Natural killer cell (primary cell): Measurements from ENCODE around the gene PEX6. TPM values are rescaled to one million over a fixed set of nuclear protein-coding genes. Genes with fewer than 3 reads are reported as not detected.

Source experiments
- ATAC-seq, 3 donors: fragments of 150-1000 bp in 2 of 3; fragments of 200-7000 bp in 1 of 3; cut with Tn5 transposase; 1 replicate in 1 of 3; 2 replicates in 2 of 3; pipeline ENCODE4 v1.10.0; 2021; ENCODE audit warnings: mild to moderate bottlenecking in 2 of 3, moderate library complexity in 2 of 3
- DNase-seq, 2 donors: peaks; one replicate each; pipeline versions ENCODE4 v3.0.0 to v3.0.0-alpha.2; 2013 to 2021; ENCODE audit warnings: mixed read lengths in 1 of 2
- H3K27ac ChIP-seq: one replicate; pipeline ENCODE4 v1.5.1; 2013; ENCODE audit warnings: mild to moderate bottlenecking, low read length
- H3K27me3 ChIP-seq: one replicate; pipeline ENCODE4 v1.6.1; 2013; ENCODE audit warnings: low read length; ENCODE audit not compliant: control insufficient read depth, insufficient read depth
- H3K36me3 ChIP-seq: one replicate; pipeline ENCODE4 v1.6.1; 2013; ENCODE audit warnings: low read length; ENCODE audit not compliant: control insufficient read depth, insufficient read depth
- H3K4me1 ChIP-seq: one replicate; pipeline ENCODE4 v1.6.1; 2013; ENCODE audit warnings: low read length; ENCODE audit not compliant: control insufficient read depth, insufficient read depth
- H3K4me3 ChIP-seq: one replicate; pipeline ENCODE4 v1.5.1; 2013; ENCODE audit warnings: low read length
- H3K9me3 ChIP-seq: one replicate; pipeline ENCODE4 v1.6.1; 2013; ENCODE audit warnings: low read length; ENCODE audit not compliant: control insufficient read depth, insufficient read depth
- H3K27ac Mint-ChIP-seq, 2 donors: one replicate each; pipeline ENCODE4 v1.8.0; 2022; ENCODE audit warnings: mild to moderate bottlenecking in 2 of 2, mixed read lengths in 2 of 2, moderate library complexity in 1 of 2
- H3K27me3 Mint-ChIP-seq, 2 donors: one replicate each; pipeline ENCODE4 v1.8.0; 2022; ENCODE audit warnings: low read depth in 2 of 2, mixed read lengths in 2 of 2
- H3K36me3 Mint-ChIP-seq: one replicate; pipeline ENCODE4 v1.8.0; 2022; ENCODE audit warnings: mixed read lengths
- H3K4me1 Mint-ChIP-seq, 2 donors: one replicate each; pipeline ENCODE4 v1.8.0; 2022; ENCODE audit warnings: mixed read lengths in 2 of 2
- H3K4me3 Mint-ChIP-seq: one replicate; pipeline ENCODE4 v1.8.0; 2022; ENCODE audit warnings: mild to moderate bottlenecking, moderate library complexity, mixed read lengths
- H3K9me3 Mint-ChIP-seq, 2 donors: one replicate each; pipeline ENCODE4 v1.8.0; 2022; ENCODE audit warnings: mixed read lengths in 2 of 2
- CTCF ChIP-seq: fragments of 200-600 bp; IDR thresholded peaks from one replicate; pipeline ENCODE4 v1.8.0; 2022; ENCODE audit warnings: antibody characterized with exemption
- WGBS: methylation state at CpG from one replicate; pipeline ENCODE4 v1.1.7; 2013; ENCODE audit warnings: missing lambda C conversion rate; ENCODE audit not compliant: insufficient coverage; 5-methylcytosine and 5-hydroxymethylcytosine counted together
- intact Hi-C: fragments of 100-400 bp; cut with micrococcal nuclease; formaldehyde crosslinking; loops from one replicate; pipeline ENCODE4 v1.14.2; 2022
- total RNA-seq, 4 donors: library from RNA; stranded (reverse); fragments of 120-200 nt in 1 of 4; gene quantifications; one replicate each; pipeline versions ENCODE4 v1.2.3 to v1.2.4, GENCODE V29; 2013 to 2022

The PEX6 gene
- total RNA-seq, 3 donors from 2014 or later (not counting 1 experiment from before 2014, with no cell fraction given) = 8.2 to 13.6 (median 9.9) TPM

GRCh38 chr6:42981836-42982235 is 2.9 kb upstream of the PEX6 start:
- no peaks in the 10 kb centered on the region for H3K9me3 ChIP-seq
- H3K4me3 ChIP-seq = no peak overlapping the region
- Mint-ChIP-seq H3K4me1 (peaks cover 49 to 52% of the 10 kb centered on the region in 2 donors), H3K36me3 (no peaks in the 10 kb centered on the region), H3K9me3 (no peaks in the 10 kb centered on the region), H3K27ac (peak overlapping the region; percentile 11 to 37), H3K27me3 (no peaks in the 10 kb centered on the region), H3K4me3 (no peak overlapping the region)
- no peak for TF ChIP-seq CTCF
- H3K27me3 ChIP-seq = no peaks in the 10 kb centered on the region
- DNase-seq (no peak), ATAC-seq (no peak)
- intact Hi-C loops = no loop called here
- no peaks in the 10 kb centered on the region for H3K36me3 ChIP-seq
- H3K27ac ChIP-seq = no peak overlapping the region
- 95% methylated on average over 5 of the region's 5 CpGs for WGBS
- H3K4me1 ChIP-seq = peaks cover 51% of the 10 kb centered on the region

GRCh38 chr6:42979523-42980177 is 669 bp upstream of the PEX6 start:
- ATAC-seq = peak in 1 of 3 donors; percentile 8
- H3K27me3 ChIP-seq = no peaks in the 10 kb centered on the region
- TF ChIP-seq CTCF = no peak
- peaks cover 32 to 34% of the 10 kb centered on the region in 2 donors for H3K4me1 Mint-ChIP-seq
- H3K27ac ChIP-seq = peak overlapping the region; percentile 81
- no peaks in the 10 kb centered on the region for H3K36me3 ChIP-seq
- H3K4me1 ChIP-seq = peaks cover 33% of the 10 kb centered on the region
- H3K4me3 Mint-ChIP-seq = peak overlapping the region; percentile 94
- no peaks in the 10 kb centered on the region for H3K27me3 Mint-ChIP-seq
- 26% methylated on average over 9 of the region's 9 CpGs for WGBS
- intact Hi-C loops = loop anchor here (1.0 to 2.0 kb wide), 2 partner anchors 50 to 79 kb away; partner anchors contain the start of genes CNPY3, KLC4 and MRPL2
- H3K4me3 ChIP-seq = peak overlapping the region; percentile 69
- H3K9me3 Mint-ChIP-seq = no peaks in the 10 kb centered on the region
- peak overlapping the region; percentile 95 to 98 for H3K27ac Mint-ChIP-seq
- H3K36me3 Mint-ChIP-seq = no peaks in the 10 kb centered on the region
- peak in 1 of 2 donors; percentile 49 for DNase-seq
- no peaks in the 10 kb centered on the region for H3K9me3 ChIP-seq

- H3K27ac ChIP-seq = peak overlapping the region; percentile 81
- Mint-ChIP-seq H3K27me3 (no peaks in the 10 kb centered on the region), H3K27ac (peak overlapping the region; percentile 95 to 98), H3K4me1 (peaks cover 24 to 26% of the 10 kb centered on the region in 2 donors), H3K4me3 (peak overlapping the region; percentile 83), H3K36me3 (no peaks in the 10 kb centered on the region), H3K9me3 (no peaks in the 10 kb centered on the region)
- peaks cover 27% of the 10 kb centered on the region for H3K4me1 ChIP-seq
- H3K36me3 ChIP-seq = no peaks in the 10 kb centered on the region
- under 1% methylated on average over 28 of the region's 28 CpGs for WGBS
- peak in 1 of 3 donors; percentile 2 for ATAC-seq
- intact Hi-C loops = loop anchor here (2.0 kb wide), 1 partner anchor 80 kb away; the partner anchor contains the start of genes KLC4 and MRPL2
- peak overlapping the region; percentile 69 for H3K4me3 ChIP-seq
- H3K9me3 ChIP-seq = no peaks in the 10 kb centered on the region
- TF ChIP-seq CTCF = no peak
- H3K27me3 ChIP-seq = no peaks in the 10 kb centered on the region
- no peak for DNase-seq
Observed at GRCh38 chr6:42978487-42978838, 518 bp downstream of the PEX6 start.
